ENCODE data around the gene MGMT. TPM values are rescaled to one million over a fixed set of nuclear protein-coding genes. Genes with fewer than 3 reads are reported as not detected.

MGMT gene
- total and polyA plus RNA-seq, 4 donors: 28.2 to 79.1 (median 46.0) TPM

DNA sequence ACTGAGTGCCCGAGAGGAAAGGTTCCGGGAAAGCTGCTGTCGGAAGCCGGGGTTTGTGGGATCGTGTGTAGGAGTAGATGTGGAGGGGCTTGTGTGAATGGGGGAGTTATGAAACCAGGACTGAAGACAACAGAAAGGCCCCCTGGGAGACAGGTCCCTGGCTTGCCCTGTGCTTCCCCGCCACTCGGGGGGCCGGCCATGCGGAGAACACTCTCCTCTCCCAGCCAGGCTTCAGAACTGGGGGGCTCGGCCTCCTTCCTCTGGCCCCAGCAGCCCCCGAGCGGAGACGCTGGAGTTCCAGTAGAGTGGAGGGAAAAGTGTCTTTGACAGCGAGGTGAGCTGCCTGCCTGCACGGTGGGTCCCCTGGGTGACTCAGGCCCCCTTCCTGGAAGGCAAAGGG lies 185.0 kb downstream of the MGMT start:
- DNase-seq (ENCODE audit: low spot score): no peak
- WGBS: 97% methylated on average over 15 of the region's 15 CpGs
- no peak overlapping the region for H3K9ac ChIP-seq (ENCODE audit: low read depth in 1 of 2, low read length in 2 of 2)
- peaks cover 0 to 2% (median 0%) of the 10 kb centered on the region in 4 donors for H3K36me3 ChIP-seq (ENCODE audit: control insufficient read depth in 4 of 4, insufficient read depth in 3 of 4, low read depth in 1 of 4, low read length in 3 of 4)
- H3K4me3 ChIP-seq (ENCODE audit: low read depth in 1 of 3, low read length in 3 of 3): no peak overlapping the region
- H3K27me3 ChIP-seq (ENCODE audit: control insufficient read depth in 4 of 4, insufficient read depth in 4 of 4, low read length in 3 of 4): no peaks in the 10 kb centered on the region
- TF ChIP-seq SP1 (IDR thresholded peaks at IDR 0.05): no peak
- no peak for TF ChIP-seq FOXA2 (IDR thresholded peaks at IDR 0.05)
- no peak for TF ChIP-seq RXRA (IDR thresholded peaks at IDR 0.05)
- TF ChIP-seq HNF4G (IDR thresholded peaks at IDR 0.05): no peak
- no peak for TF ChIP-seq TAF1 (conservative IDR thresholded peaks at IDR 0.05)
- TF ChIP-seq FOXA1 (IDR thresholded peaks at IDR 0.05): no peak
- no peak for TF ChIP-seq GABPA (IDR thresholded peaks at IDR 0.05 in 1 of 2, conservative IDR thresholded peaks at IDR 0.05 in 1 of 2)
- no peak for TF ChIP-seq MAX (IDR thresholded peaks at IDR 0.05)
- no peak for TF ChIP-seq ATF3 (IDR thresholded peaks at IDR 0.05)
- no peak for TF ChIP-seq JUND (IDR thresholded peaks at IDR 0.05)
- no peak for TF ChIP-seq REST (IDR thresholded peaks at IDR 0.05)
- no peak for TF ChIP-seq ZBTB33 (IDR thresholded peaks at IDR 0.05)
- TF ChIP-seq, protein P1, sequence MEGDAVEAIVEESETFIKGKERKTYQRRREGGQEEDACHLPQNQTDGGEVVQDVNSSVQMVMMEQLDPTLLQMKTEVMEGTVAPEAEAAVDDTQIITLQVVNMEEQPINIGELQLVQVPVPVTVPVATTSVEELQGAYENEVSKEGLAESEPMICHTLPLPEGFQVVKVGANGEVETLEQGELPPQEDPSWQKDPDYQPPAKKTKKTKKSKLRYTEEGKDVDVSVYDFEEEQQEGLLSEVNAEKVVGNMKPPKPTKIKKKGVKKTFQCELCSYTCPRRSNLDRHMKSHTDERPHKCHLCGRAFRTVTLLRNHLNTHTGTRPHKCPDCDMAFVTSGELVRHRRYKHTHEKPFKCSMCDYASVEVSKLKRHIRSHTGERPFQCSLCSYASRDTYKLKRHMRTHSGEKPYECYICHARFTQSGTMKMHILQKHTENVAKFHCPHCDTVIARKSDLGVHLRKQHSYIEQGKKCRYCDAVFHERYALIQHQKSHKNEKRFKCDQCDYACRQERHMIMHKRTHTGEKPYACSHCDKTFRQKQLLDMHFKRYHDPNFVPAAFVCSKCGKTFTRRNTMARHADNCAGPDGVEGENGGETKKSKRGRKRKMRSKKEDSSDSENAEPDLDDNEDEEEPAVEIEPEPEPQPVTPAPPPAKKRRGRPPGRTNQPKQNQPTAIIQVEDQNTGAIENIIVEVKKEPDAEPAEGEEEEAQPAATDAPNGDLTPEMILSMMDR (IDR thresholded peaks at IDR 0.05; ENCODE audit: low read depth, low read length, missing input control): no peak
- no peak for TF ChIP-seq YY1 (IDR thresholded peaks at IDR 0.05)
- TF ChIP-seq RAD21 (IDR thresholded peaks at IDR 0.05): no peak
- TF ChIP-seq HNF4A (conservative IDR thresholded peaks at IDR 0.05): no peak
- no peak for TF ChIP-seq NR2F2 (IDR thresholded peaks at IDR 0.05)
- no peak for TF ChIP-seq EGR1 (IDR thresholded peaks at IDR 0.05; ENCODE audit: low read depth in 2 of 2)
- H3K9me3 ChIP-seq (ENCODE audit: control insufficient read depth in 4 of 4, low read length in 3 of 4): no peaks in the 10 kb centered on the region
- no peak overlapping the region for H3K27ac ChIP-seq (ENCODE audit: low read depth in 1 of 2, low read length in 2 of 2)
- H3K4me1 ChIP-seq (ENCODE audit: control insufficient read depth in 4 of 4, insufficient read depth in 4 of 4, low read length in 3 of 4): no peaks in the 10 kb centered on the region

Measured in liver (tissue), 9 donors.